ENCODE data around the gene ARHGAP35. TPM values are rescaled to one million over a fixed set of nuclear protein-coding genes. Genes with fewer than 3 reads are reported as not detected.

Gene ARHGAP35
- total RNA-seq, 1 experiment from 2014 or later = 23.6 TPM

- intact Hi-C loops (cut with micrococcal nuclease) = loop anchor here (1.0 to 10.0 kb wide), 3 partner anchors 36 to 398 kb away; partner anchors contain the start of gene CCDC9
- no peaks in the 10 kb centered on the region for H3K27me3 ChIP-seq (ENCODE audit: low read length)
- peak overlapping the region; percentile 54 for H3K9ac ChIP-seq (ENCODE audit: low read length)
- H3K9me2 ChIP-seq (replicated peaks; ENCODE audit: low read length) = no peaks in the 10 kb centered on the region
- no peaks in the 10 kb centered on the region for H3K9me3 ChIP-seq (ENCODE audit: low read length)
- no peaks in the 10 kb centered on the region for H4K20me1 ChIP-seq (ENCODE audit: low read length)
- DNase-seq (peak; percentile 90), ATAC-seq (peak; percentile 65)
- peaks cover 5% of the 10 kb centered on the region for H3F3A ChIP-seq (ENCODE audit: low read length, unreplicated experiment)
- peaks cover 1% of the 10 kb centered on the region for H3K79me2 ChIP-seq (ENCODE audit: low read length)
- peak overlapping the region; percentile 77 for H2AFZ ChIP-seq (ENCODE audit: low read length)
- peaks cover 11% of the 10 kb centered on the region; the same call in 1 of the 2 replicates for H3K4me1 ChIP-seq (ENCODE audit: insufficient read depth, low read length)
- H3K27ac ChIP-seq (ENCODE audit: low read length) = peak overlapping the region; percentile 74
- TF ChIP-seq EZH2 (IDR thresholded peaks at IDR 0.05; ENCODE audit: low read length, unreplicated experiment) = no peak
- TF ChIP-seq CTCF (conservative IDR thresholded peaks at IDR 0.05; ENCODE audit: low read depth, low read length) = peak; percentile 82
- TF ChIP-seq EZH2phosphoT487 (IDR thresholded peaks at IDR 0.05; ENCODE audit: borderline replicate concordance, low read length) = no peak
- H3K4me3 ChIP-seq (ENCODE audit: low read length) = peak overlapping the region; percentile 62
- no TSS peak for BruUV-seq (replicated peaks)
- CTCF ChIA-PET = interaction anchor here (0.5 to 1.7 kb wide), 5 partner anchors 10 to 184 kb away, joined by 3 to 18 read pairs (median 7); no protein-coding TSS in a partner anchor
- peak overlapping the region; percentile 78 for H3K4me2 ChIP-seq (ENCODE audit: low read length)
- POLR2A ChIA-PET (ENCODE audit: unreplicated experiment) = no interaction called here
- H3K36me3 ChIP-seq (ENCODE audit: low read depth, low read length) = no peaks in the 10 kb centered on the region; the same call in 1 of the 2 replicates
Measured at GRCh38 chr19:46856062-46857022, 4.5 kb upstream of the ARHGAP35 start.

- H3K27me3 ChIP-seq (ENCODE audit: low read length) = no peaks in the 10 kb centered on the region
- POLR2A ChIA-PET (ENCODE audit: unreplicated experiment) = no interaction called here
- peaks cover 22% of the 10 kb centered on the region; the same call in 1 of the 2 replicates for H4K20me1 ChIP-seq (ENCODE audit: low read length)
- DNase-seq (peak; percentile 51), ATAC-seq (no peak)
- H3K4me3 ChIP-seq (ENCODE audit: low read length) = peak overlapping the region; percentile 77
- H3K4me1 ChIP-seq (ENCODE audit: insufficient read depth, low read length) = peaks cover 35% of the 10 kb centered on the region
- H3K9me2 ChIP-seq (replicated peaks; ENCODE audit: low read length) = no peaks in the 10 kb centered on the region
- TF ChIP-seq CTCF (conservative IDR thresholded peaks at IDR 0.05; ENCODE audit: low read depth, low read length) (no peak), EZH2 (IDR thresholded peaks at IDR 0.05; ENCODE audit: low read length, unreplicated experiment) (no peak), EZH2phosphoT487 (IDR thresholded peaks at IDR 0.05; ENCODE audit: borderline replicate concordance, low read length) (no peak)
- TSS peak; percentile 71 for BruUV-seq (replicated peaks)
- intact Hi-C loops (cut with micrococcal nuclease) = loop anchor here (5.0 to 10.0 kb wide), 3 partner anchors 33 to 395 kb away; partner anchors contain the start of gene CCDC9
- H3F3A ChIP-seq (ENCODE audit: low read length, unreplicated experiment) = peaks cover 5% of the 10 kb centered on the region
- H3K79me2 ChIP-seq (ENCODE audit: low read length) = peaks cover 34% of the 10 kb centered on the region
- no peaks in the 10 kb centered on the region; the same call in 1 of the 2 replicates for H3K36me3 ChIP-seq (ENCODE audit: low read depth, low read length)
- no peaks in the 10 kb centered on the region for H3K9me3 ChIP-seq (ENCODE audit: low read length)
- H2AFZ ChIP-seq (ENCODE audit: low read length) = peak overlapping the region; percentile 91
- peak overlapping the region; percentile 44 for H3K9ac ChIP-seq (ENCODE audit: low read length)
- CTCF ChIA-PET = interaction anchor here (0.7 kb wide), 1 partner anchor 133 kb away, joined by 3 read pairs; no protein-coding TSS in a partner anchor
- H3K27ac ChIP-seq (ENCODE audit: low read length) = peak overlapping the region; percentile 77
- H3K4me2 ChIP-seq (ENCODE audit: low read length) = peak overlapping the region; percentile 93
Measured at GRCh38 chr19:46859637-46860124, 1.1 kb upstream of the ARHGAP35 start.
